Retinal pigment epithelial cell (primary cell): ENCODE measurements around the gene OPCML.

Source experiments
- DNase-seq: peaks from one replicate; pipeline ENCODE4 v3.0.0-alpha.2; 2010; ENCODE audit warnings: low read depth
- H3K4me3 ChIP-seq: 2 replicates; pipeline ENCODE4 v1.5.1; 2011; ENCODE audit warnings: mild to moderate bottlenecking, low read length, control low read depth, moderate library complexity
- CTCF ChIP-seq: conservative IDR thresholded peaks from 2 replicates; pipeline ENCODE4 v1.5.1; 2011; ENCODE audit warnings: low read depth, low read length, control low read depth, inconsistent platforms

The OPCML gene

GRCh38 chr11:132714859-132715440 is 817.4 kb downstream of the OPCML start:
- no peak for TF ChIP-seq CTCF
- no peak overlapping the region for H3K4me3 ChIP-seq
- no peak for DNase-seq

GRCh38 chr11:132712466-132712865 is 819.8 kb downstream of the OPCML start:
- H3K4me3 ChIP-seq, result no peak overlapping the region
- no peak for TF ChIP-seq CTCF
- no peak for DNase-seq

GRCh38 chr11:132704781-132705375 is 827.4 kb downstream of the OPCML start:
- no peak for DNase-seq
- no peak for TF ChIP-seq CTCF
- no peak overlapping the region for H3K4me3 ChIP-seq

- no peak for TF ChIP-seq CTCF
- peak; percentile 28 for DNase-seq
- H3K4me3 ChIP-seq, result no peak overlapping the region
Observed at GRCh38 chr11:132692891-132693290, 839.4 kb downstream of the OPCML start.

- no peak for TF ChIP-seq CTCF
- no peak overlapping the region for H3K4me3 ChIP-seq
- DNase-seq, result no peak
Observed at GRCh38 chr11:132691848-132692550, 840.3 kb downstream of the OPCML start.

GRCh38 chr11:132686886-132687285 is 845.4 kb downstream of the OPCML start:
- H3K4me3 ChIP-seq, result no peak overlapping the region
- DNase-seq, result no peak
- TF ChIP-seq CTCF, result no peak

- no peak for DNase-seq
- TF ChIP-seq CTCF, result no peak
- no peak overlapping the region for H3K4me3 ChIP-seq
Observed at GRCh38 chr11:132685174-132685611, 847.1 kb downstream of the OPCML start.
